IMR-90 (cell line): Measurements from ENCODE around the gene FCRL1. TPM values are rescaled to one million over a fixed set of nuclear protein-coding genes. Genes with fewer than 3 reads are reported as not detected.

Source experiments
- ATAC-seq: fragments of 200-7000 bp; cut with Tn5 transposase; 2 replicates; pipeline ENCODE4 v1.9.1; 2020; ENCODE audit warnings: low read depth, mild to moderate bottlenecking, moderate library complexity
- BruUV-seq: library from RNA; stranded (reverse); fragments of 400-500 nt; replicated peaks from 2 replicates; lab custom pipeline; 2021; lab: Mats Ljungman, UMichigan
- CTCF ChIA-PET: fragments of 300-600 bp; formaldehyde crosslinking; extraction: SDS; loops from one replicate; lab custom pipeline; 2021; ENCODE audit warnings: antibody characterized with exemption; lab: Yijun Ruan, JAX
- POLR2A ChIA-PET: fragments of 300-600 bp; sonication (Branson Sonifier 250); formaldehyde crosslinking; loops from one replicate; lab custom pipeline; 2022; ENCODE audit warnings: antibody characterized with exemption; ENCODE audit not compliant: unreplicated experiment; lab: Charles Lee
- DNase-seq: peaks from one replicate; pipeline ENCODE4 v3.0.0; 2013
- H2AFZ ChIP-seq: replicated peaks from 2 replicates; pipeline ENCODE3; 2013; ENCODE audit warnings: low read length, mild to moderate bottlenecking; ENCODE audit not compliant: poor library complexity
- H2AK5ac ChIP-seq: 2 replicates; pipeline ENCODE4 v1.6.1; 2013; ENCODE audit warnings: low read depth, low read length, inconsistent platforms
- H2AK9ac ChIP-seq: replicated peaks from 2 replicates; pipeline ENCODE3; 2013; ENCODE audit warnings: mild to moderate bottlenecking, low read depth, low read length, moderate library complexity; ENCODE audit not compliant: poor library complexity
- H2BK120ac ChIP-seq: 2 replicates; pipeline ENCODE4 v1.6.1; 2013; ENCODE audit warnings: low read depth, low read length, inconsistent platforms
- H2BK15ac ChIP-seq: 3 replicates; pipeline ENCODE4 v1.6.1; 2013; ENCODE audit warnings: low read depth, low read length, inconsistent platforms
- H2BK20ac ChIP-seq: 2 replicates; pipeline ENCODE4 v1.6.1; 2013; ENCODE audit warnings: low read depth, mild to moderate bottlenecking, inconsistent platforms, low read length, moderate library complexity
- H2BK5ac ChIP-seq: 2 replicates; pipeline ENCODE4 v1.6.1; 2013; ENCODE audit warnings: mild to moderate bottlenecking, low read depth, low read length, inconsistent platforms; ENCODE audit not compliant: poor library complexity, severe bottlenecking
- H3K14ac ChIP-seq: replicated peaks from 2 replicates; pipeline ENCODE4 v1.6.1; 2013; ENCODE audit warnings: low read depth, low read length, inconsistent platforms
- H3K18ac ChIP-seq: 2 replicates; pipeline ENCODE4 v1.6.1; 2013; ENCODE audit warnings: low read depth, low read length, control low read depth
- H3K23ac ChIP-seq: 2 replicates; pipeline ENCODE4 v1.6.1; 2013; ENCODE audit warnings: low read depth, low read length, inconsistent platforms
- H3K27ac ChIP-seq: 2 replicates; pipeline ENCODE4 v1.5.1; 2013; ENCODE audit warnings: mild to moderate bottlenecking, control low read depth, low read length; ENCODE audit not compliant: insufficient read depth
- H3K27me3 ChIP-seq: 2 replicates; pipeline ENCODE4 v1.6.1; 2013; ENCODE audit warnings: low read length; ENCODE audit not compliant: control insufficient read depth, insufficient read depth
- H3K36me3 ChIP-seq: 2 replicates; pipeline ENCODE4 v1.6.1; 2013; ENCODE audit warnings: low read length, mixed read lengths; ENCODE audit not compliant: control insufficient read depth, insufficient read depth
- H3K4ac ChIP-seq: 2 replicates; pipeline ENCODE4 v1.6.1; 2013; ENCODE audit warnings: low read depth, low read length, inconsistent platforms
- H3K4me1 ChIP-seq: 2 replicates; pipeline ENCODE4 v1.6.1; 2013; ENCODE audit warnings: low read length, mixed read lengths; ENCODE audit not compliant: control insufficient read depth, insufficient read depth
- H3K4me2 ChIP-seq: 2 replicates; pipeline ENCODE4 v1.6.1; 2013; ENCODE audit warnings: low read depth, mild to moderate bottlenecking, control low read depth, low read length, moderate library complexity
- H3K4me3 ChIP-seq: 2 replicates; pipeline ENCODE4 v1.5.1; 2013; ENCODE audit warnings: low read depth, mild to moderate bottlenecking, control low read depth, low read length, moderate library complexity; ENCODE audit not compliant: insufficient read depth
- H3K56ac ChIP-seq: 2 replicates; pipeline ENCODE4 v1.6.1; 2013; ENCODE audit warnings: low read length, inconsistent platforms; ENCODE audit not compliant: insufficient read depth; ENCODE audit errors: extremely low read depth
- H3K79me1 ChIP-seq, 2 experiments: 2 replicates each; pipeline ENCODE4 v1.6.1; 2013; ENCODE audit warnings: low read length in 2 of 2, inconsistent platforms in 1 of 2, low read depth in 1 of 2
- H3K9ac ChIP-seq: 2 replicates; pipeline ENCODE4 v1.6.1; 2013; ENCODE audit warnings: low read depth, low read length, control low read depth
- H3K9me1 ChIP-seq: 2 replicates; pipeline ENCODE4 v1.6.1; 2013; ENCODE audit warnings: low read length, inconsistent platforms; ENCODE audit not compliant: insufficient read depth
- H3K9me3 ChIP-seq: 2 replicates; pipeline ENCODE4 v1.6.1; 2013; ENCODE audit warnings: low read length; ENCODE audit not compliant: control insufficient read depth, insufficient read depth
- H4K20me1 ChIP-seq: 2 replicates; pipeline ENCODE4 v1.6.1; 2013; ENCODE audit warnings: low read length, inconsistent platforms; ENCODE audit not compliant: insufficient read depth
- H4K5ac ChIP-seq: 2 replicates; pipeline ENCODE4 v1.6.1; 2013; ENCODE audit warnings: mild to moderate bottlenecking, low read depth, low read length, control low read depth
- H4K8ac ChIP-seq, 2 experiments: 2 replicates each; pipeline ENCODE4 v1.6.1; 2013; ENCODE audit warnings: low read depth in 2 of 2, low read length in 2 of 2, control low read depth in 1 of 2, inconsistent platforms in 1 of 2
- H4K91ac ChIP-seq: 2 replicates; pipeline ENCODE4 v1.6.1; 2013; ENCODE audit warnings: low read depth, low read length, inconsistent platforms; ENCODE audit not compliant: insufficient read depth
- BHLHE40 ChIP-seq: fragments of 150-350 bp; IDR thresholded peaks from 2 replicates; pipeline ENCODE4 v1.6.1; 2016; ENCODE audit warnings: mild to moderate bottlenecking, low read depth, low read length
- CEBPB ChIP-seq: IDR thresholded peaks from 2 replicates; pipeline ENCODE4 v1.6.1; 2012; ENCODE audit warnings: low read depth, low read length, improper control_type of control experiment
- CTCF ChIP-seq: conservative IDR thresholded peaks from 2 replicates; pipeline ENCODE4 v1.5.1; 2012; ENCODE audit warnings: mild to moderate bottlenecking, low read depth, low read length, improper control_type of control experiment
- ELK1 ChIP-seq: fragments of 150-350 bp; IDR thresholded peaks from 2 replicates; pipeline ENCODE4 v1.6.1; 2016; ENCODE audit warnings: low read depth, mild to moderate bottlenecking, low read length, moderate library complexity, borderline replicate concordance
- FOS ChIP-seq: fragments of 150-350 bp; IDR thresholded peaks from 2 replicates; pipeline ENCODE4 v1.6.1; 2016; ENCODE audit warnings: low read depth, low read length
- MAZ ChIP-seq: IDR thresholded peaks from 2 replicates; pipeline ENCODE4 v1.6.1; 2012; ENCODE audit warnings: low read depth, mild to moderate bottlenecking, low read length, improper control_type of control experiment, moderate library complexity, borderline replicate concordance
- MXI1 ChIP-seq: IDR thresholded peaks from 2 replicates; pipeline ENCODE4 v1.6.1; 2012; ENCODE audit warnings: low read depth, mild to moderate bottlenecking, low read length, moderate library complexity, borderline replicate concordance
- NFE2L2 ChIP-seq: fragments of 150-350 bp; IDR thresholded peaks from 2 replicates; pipeline ENCODE4 v1.6.1; 2016; ENCODE audit warnings: low read depth, mild to moderate bottlenecking, low read length
- POLR2A ChIP-seq: IDR thresholded peaks from 2 replicates; pipeline ENCODE4 v1.6.1; 2012; ENCODE audit warnings: mild to moderate bottlenecking, low read depth, low read length
- RAD21 ChIP-seq: IDR thresholded peaks from 2 replicates; pipeline ENCODE4 v1.6.1; 2012; ENCODE audit warnings: low read length, improper control_type of control experiment
- RCOR1 ChIP-seq: IDR thresholded peaks from 2 replicates; pipeline ENCODE4 v1.6.1; 2012; ENCODE audit warnings: mild to moderate bottlenecking, low read length, improper control_type of control experiment; ENCODE audit not compliant: insufficient replicate concordance
- RFX5 ChIP-seq: IDR thresholded peaks from 2 replicates; pipeline ENCODE4 v1.8.0; 2012; ENCODE audit warnings: low read depth, mild to moderate bottlenecking, low read length, moderate library complexity
- SMC3 ChIP-seq: fragments of 150-350 bp; IDR thresholded peaks from 2 replicates; pipeline ENCODE4 v1.6.1; 2016; ENCODE audit warnings: low read depth, mild to moderate bottlenecking, antibody characterized with exemption, low read length, moderate library complexity
- WGBS, 2 experiments: methylation state at CpG; one replicate each; pipeline versions ENCODE4 v1.1.5 to v1.1.7; 2013; ENCODE audit warnings: missing lambda C conversion rate in 2 of 2; ENCODE audit not compliant: insufficient read length in 1 of 2; ENCODE audit errors: extremely low coverage in 2 of 2; 5-methylcytosine and 5-hydroxymethylcytosine counted together
- dilution Hi-C: fragments of 300-500 bp; cut with HindIII; formaldehyde crosslinking; loops from one replicate; pipeline ENCODE4 v1.14.3; 2018; ENCODE audit warnings: low sequenced_read_pairs; ENCODE audit not compliant: unreplicated experiment
- in situ Hi-C: fragments of 300-500 bp; cut with MboI; formaldehyde crosslinking; loops from 3 replicates; pipeline ENCODE4 v1.14.3; 2019; ENCODE audit warnings: low sequenced_read_pairs, inconsistent platforms, mixed read lengths
- intact Hi-C: fragments of 100-400 bp; cut with micrococcal nuclease; formaldehyde crosslinking; loops from 2 replicates; pipeline ENCODE4 v1.10.0; 2022
- polyA plus RNA-seq, 3 experiments: library from polyadenylated mRNA; depleted of rRNA; stranded (reverse); fragments of >200 nt; gene quantifications; 2 replicates each; pipeline ENCODE4 v1.2.3, GENCODE V29; 2012; ENCODE audit warnings: low replicate concordance in 1 of 3
- total RNA-seq: library from RNA; depleted of rRNA; stranded (reverse); fragments of >200 nt; gene quantifications from 2 replicates; pipeline ENCODE4 v1.2.3, GENCODE V29; 2012
- TF ChIP-seq, protein P1 (sequence below): fragments of 150-350 bp; IDR thresholded peaks from 2 replicates; pipeline ENCODE4 v1.6.1; 2017; ENCODE audit warnings: mild to moderate bottlenecking, antibody characterized with exemption, low read length, low read depth

The FCRL1 gene
- total and polyA plus RNA-seq, 2 of the 4 experiments (the other 2 are of a cell fraction), result not detected

DNA sequence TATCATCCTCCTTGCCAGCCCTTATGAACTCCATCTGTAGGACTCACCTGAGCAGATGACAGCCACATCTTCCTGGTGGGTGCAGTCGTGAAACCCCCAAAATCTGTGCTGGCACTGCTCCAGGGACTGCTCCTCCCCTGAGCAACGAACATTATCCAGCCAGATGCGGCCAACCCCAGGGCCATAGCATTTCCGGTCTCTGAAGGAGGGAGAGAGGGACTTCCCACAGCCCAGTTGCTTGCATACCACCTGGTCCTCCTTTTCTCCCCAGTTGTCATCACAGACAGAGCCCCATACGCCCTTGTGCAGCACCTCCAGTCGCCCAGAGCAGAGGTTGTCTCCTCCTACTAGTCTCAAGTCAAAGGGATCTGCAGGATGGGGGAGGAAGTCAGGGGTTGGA, 13.2 kb upstream of the FCRL1 start:
- no peaks in the 10 kb centered on the region for H3K36me3 ChIP-seq
- H3K18ac ChIP-seq, result no peak overlapping the region
- no peaks in the 10 kb centered on the region for H4K20me1 ChIP-seq
- BruUV-seq, result no TSS peak
- H2BK5ac ChIP-seq, result no peak overlapping the region
- 20% methylated on average over 1 of the region's 6 CpGs; no CpG with 5 or more reads in 1 of the 2 experiments for WGBS, 2 experiments
- no peak overlapping the region for H4K91ac ChIP-seq
- POLR2A ChIA-PET, result no interaction called here
- H3K14ac ChIP-seq, result no peak overlapping the region
- H2AFZ ChIP-seq, result no peak overlapping the region
- no peaks in the 10 kb centered on the region for H3K4me1 ChIP-seq
- H3K27ac ChIP-seq, result no peak overlapping the region
- no peak overlapping the region for H4K5ac ChIP-seq
- no peak overlapping the region for H2BK120ac ChIP-seq
- dilution Hi-C loops (no loop called here), intact Hi-C loops (no loop called here), in situ Hi-C loops (no loop called here)
- no peaks in the 10 kb centered on the region for H3K9me3 ChIP-seq
- H3K56ac ChIP-seq, result no peak overlapping the region
- H3K9me1 ChIP-seq, result no peaks in the 10 kb centered on the region
- no peak overlapping the region for H3K23ac ChIP-seq
- H3K4ac ChIP-seq, result no peak overlapping the region
- no peak overlapping the region for H3K4me3 ChIP-seq
- H3K4me2 ChIP-seq, result no peak overlapping the region
- H2BK15ac ChIP-seq, result no peak overlapping the region
- H2AK9ac ChIP-seq, result no peak overlapping the region
- H3K9ac ChIP-seq, result no peak overlapping the region
- no peak for DNase-seq
- H2BK20ac ChIP-seq, result no peak overlapping the region
- H3K27me3 ChIP-seq, result no peaks in the 10 kb centered on the region
- TF ChIP-seq SMC3 (no peak), RAD21 (no peak), POLR2A (no peak), FOS (no peak), RFX5 (no peak), CEBPB (no peak), MXI1 (no peak), MAZ (no peak), BHLHE40 (no peak), CTCF (no peak), ELK1 (no peak), RCOR1 (no peak), NFE2L2 (no peak)
- TF ChIP-seq, protein P1, sequence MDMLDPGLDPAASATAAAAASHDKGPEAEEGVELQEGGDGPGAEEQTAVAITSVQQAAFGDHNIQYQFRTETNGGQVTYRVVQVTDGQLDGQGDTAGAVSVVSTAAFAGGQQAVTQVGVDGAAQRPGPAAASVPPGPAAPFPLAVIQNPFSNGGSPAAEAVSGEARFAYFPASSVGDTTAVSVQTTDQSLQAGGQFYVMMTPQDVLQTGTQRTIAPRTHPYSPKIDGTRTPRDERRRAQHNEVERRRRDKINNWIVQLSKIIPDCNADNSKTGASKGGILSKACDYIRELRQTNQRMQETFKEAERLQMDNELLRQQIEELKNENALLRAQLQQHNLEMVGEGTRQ, result no peak
- no peak overlapping the region for H2AK5ac ChIP-seq
- CTCF ChIA-PET, result no interaction called here
- no peaks in the 10 kb centered on the region for H3K79me1 ChIP-seq
- no peak for ATAC-seq
- no peak overlapping the region for H4K8ac ChIP-seq
